HG02885 (cell line): ENCODE results near the gene TXN.

Source experiments
- ATAC-seq: cut with Tn5 transposase; IDR thresholded peaks from one replicate; pipeline ENCODE4 v1.9.1; 2021; ENCODE audit warnings: mild to moderate bottlenecking; ENCODE audit not compliant: unreplicated experiment, poor library complexity

TXN gene

DNA sequence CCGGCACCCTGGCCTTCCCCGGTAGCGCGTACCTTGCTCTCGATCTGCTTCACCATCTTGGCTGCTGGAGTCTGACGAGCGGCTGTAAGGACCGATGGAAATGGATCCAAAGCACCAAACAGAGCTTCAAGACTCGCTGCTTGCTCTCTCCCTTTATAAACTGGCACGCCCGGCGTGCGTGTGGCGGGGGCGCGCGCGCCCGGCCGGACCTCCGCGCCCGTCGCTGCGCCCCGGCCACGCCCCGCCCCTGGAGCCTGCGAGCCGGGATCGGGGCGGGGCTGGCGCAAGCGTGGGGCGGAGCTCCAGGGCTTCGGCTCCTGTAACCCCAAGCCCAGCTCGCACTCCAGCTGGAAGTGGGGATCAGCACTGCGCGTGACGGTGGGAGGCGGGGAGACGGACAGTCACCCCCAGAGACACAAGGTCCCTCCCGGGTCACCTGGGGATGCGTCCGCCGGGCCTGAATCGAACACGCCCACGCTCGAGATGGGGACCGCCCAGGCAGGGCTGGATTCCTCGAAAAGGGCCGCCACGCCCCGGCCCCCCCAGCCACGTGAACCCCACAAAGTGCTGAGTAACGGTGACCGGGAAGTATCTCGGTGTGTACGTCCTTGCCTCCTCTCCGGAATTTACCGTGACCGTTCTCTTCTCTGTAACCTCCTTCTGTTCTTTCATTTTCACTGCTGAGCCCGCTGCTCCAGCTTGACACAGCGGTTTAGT, at the start of gene TXN:
Gene TXN (minus strand): TSS at position 128 of the 717 bp plus-strand sequence. CDS start 72 bp downstream, at position 56.
- ATAC-seq = peak; percentile 76

DNA sequence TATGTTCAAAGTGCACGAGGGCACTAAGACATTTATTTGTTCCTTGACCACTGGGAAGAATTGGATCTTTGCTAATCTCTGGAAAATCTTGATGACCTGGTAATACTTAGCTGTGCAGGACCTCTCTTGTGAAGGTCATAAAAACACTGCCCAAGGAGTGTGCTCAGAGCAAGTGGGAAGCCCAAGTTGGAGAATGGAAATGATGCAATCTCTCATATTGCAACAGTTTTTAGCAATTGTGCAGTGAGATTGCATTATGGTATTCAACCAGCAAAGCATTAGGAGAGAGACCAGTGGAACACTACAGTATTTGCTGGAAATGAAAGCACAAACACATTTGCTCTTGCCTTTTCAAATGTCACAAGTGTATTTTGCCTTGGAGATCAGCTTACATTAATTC, 46.8 kb upstream of the TXN start:
- ATAC-seq = no peak

DNA sequence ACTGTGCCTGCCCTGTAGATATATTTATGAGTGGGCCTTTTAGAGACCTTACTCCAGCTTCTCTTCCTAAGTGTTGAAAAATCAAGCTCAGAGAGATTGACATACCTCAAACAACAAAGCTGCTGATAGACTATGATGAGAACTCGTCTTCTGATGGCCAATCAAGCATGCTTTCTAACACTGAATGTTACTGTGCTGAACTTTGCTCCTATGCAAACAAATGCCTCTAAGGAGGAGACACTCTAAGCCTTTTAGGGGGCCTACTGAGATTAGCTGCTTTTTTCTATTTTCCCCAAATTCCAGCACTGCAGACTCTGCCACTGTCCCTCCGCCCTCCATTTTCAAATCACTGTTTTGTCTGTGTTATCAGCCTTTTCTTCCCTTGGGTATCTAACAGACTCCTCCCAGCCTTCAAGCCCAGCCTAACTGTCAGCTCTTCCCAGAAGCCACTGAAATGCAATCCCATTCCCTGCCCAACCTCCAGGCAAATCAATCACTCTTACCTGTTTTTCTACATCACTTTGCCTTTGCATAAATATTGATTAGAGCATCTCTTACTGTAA, 41.8 kb upstream of the TXN start:
- no peak for ATAC-seq

DNA sequence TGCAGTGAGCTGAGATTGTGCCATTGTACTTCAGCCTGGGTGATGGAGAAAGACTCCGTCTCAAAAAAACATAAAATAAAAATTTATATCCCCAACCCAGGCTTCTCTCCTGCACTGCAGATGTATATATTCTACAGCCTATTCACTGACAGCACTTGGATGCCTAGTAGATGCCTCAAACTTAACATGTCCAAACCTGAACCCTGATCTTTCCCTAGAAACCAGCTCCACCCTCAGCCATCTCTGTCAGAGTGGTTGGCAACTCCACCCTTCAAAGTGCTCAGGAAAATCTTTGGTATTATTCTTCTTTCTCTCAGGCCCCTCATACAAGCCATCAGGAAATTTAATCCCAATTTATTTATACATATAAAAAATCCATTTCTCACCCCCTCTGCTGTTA, 36.9 kb upstream of the TXN start:
- ATAC-seq = no peak

DNA sequence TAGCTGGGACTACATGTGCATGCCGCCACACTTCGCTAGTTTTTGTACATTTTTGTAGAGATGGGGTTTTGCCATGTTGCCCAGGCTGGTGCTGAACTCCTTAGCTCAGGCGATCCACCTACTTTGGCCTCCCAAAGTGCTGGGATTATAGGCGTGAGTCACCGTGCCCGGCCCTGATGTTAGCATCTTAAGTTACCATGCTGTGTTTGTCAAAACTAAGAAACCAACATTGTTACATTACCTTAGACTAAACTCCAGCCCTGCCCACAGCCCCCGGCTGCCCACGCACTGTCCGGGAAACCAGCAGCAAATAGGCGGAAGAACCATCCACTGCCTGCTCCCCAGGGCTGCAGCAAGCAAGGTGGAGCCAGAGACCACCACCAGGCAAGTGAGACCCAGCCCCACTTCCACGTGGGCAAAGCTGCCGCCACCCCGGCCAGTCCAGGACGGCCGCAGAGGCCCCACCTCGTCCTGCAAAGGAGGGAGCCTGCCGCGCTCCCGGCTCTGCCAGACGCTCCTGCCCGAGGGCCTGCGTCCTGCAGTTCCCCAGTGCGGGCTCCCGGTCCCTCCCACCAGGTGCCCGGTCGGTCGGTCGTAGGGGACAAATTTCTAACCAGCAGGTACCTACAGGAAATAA, 35.7 kb upstream of the TXN start:
- ATAC-seq = no peak

DNA sequence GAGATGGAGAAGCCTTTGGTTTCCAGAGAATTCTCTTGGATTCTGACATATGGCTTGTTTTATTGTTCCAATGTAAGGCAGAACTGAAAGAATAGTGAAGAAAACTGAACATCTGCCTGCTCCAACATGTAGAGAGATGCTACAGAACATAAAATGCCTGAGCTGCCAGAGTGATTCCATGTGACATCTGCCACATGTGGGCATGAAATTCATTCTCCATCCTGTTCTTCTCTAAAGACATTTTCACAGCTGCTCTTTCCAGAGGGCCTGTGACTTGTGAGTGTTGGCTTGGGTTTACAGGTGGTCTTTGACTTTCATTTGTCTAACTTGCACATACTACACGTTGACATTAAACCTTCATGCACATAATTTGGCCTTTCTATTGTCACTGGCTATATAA, 33.7 kb upstream of the TXN start:
- no peak for ATAC-seq

DNA sequence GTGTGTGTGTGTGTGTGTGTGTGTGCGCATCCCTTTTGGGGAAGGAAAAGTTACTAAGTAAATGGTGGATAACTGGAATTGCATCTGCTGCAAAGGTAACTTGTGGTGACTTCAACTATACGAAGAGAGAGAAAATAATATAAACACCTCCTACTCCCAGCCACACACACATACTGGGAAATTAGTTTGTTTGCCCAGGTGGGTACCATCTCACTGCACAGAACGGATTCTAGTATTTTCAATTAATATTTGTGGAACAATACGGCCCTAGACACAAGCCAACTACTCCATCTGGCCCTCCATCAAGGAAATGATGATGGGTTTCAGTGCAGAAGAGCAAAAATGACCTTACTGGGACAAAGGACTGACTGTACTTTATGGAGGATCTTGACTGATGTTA, 32.2 kb upstream of the TXN start:
- ATAC-seq = no peak

DNA sequence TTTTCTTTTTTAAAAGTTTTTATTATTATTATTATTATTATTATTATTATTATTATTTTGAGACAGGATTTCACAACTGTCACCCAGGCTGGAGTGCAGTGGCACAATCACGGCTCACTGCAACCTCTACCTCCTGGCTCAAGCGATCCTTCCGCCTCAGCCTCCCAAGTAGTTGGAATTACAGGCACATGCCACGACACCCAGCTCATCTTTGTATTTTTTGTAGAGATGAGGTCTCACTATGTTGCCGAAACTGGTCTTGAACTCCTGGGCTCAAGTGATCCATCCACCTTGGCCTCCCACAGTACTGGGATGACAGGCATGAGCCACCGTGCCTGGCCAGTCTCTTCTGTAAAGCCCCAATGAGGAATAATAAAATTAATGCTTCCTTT, 31.0 kb upstream of the TXN start:
- ATAC-seq = no peak

DNA sequence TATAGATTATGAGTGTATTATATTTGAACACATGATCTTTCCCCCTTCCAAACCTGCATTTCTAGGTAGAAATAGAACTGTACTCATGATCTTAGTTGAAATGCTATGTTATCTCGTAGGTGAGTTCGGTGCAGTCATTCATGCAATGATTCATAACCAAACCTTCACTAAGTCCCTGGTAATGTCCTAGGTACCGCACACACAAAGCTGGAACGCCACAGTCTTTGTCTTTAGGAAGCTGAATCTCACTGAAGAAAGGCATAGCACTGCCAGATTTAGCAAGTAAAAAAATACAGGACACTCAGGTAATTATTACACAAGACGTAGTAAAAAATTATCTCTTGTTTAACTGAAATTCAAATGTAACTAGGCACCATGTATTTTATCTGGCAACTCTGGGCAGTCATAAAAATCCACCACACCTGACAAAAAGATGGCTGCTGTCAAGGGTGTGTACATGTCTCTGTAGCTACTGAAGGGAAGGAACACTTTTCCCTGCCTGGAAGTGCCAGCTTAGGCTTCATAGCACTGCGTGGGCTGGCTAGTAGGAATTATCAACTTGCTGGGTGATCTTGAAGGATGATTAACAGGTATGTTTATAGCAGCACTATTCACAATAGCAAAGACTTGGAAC, 28.0 kb upstream of the TXN start:
- ATAC-seq = no peak

DNA sequence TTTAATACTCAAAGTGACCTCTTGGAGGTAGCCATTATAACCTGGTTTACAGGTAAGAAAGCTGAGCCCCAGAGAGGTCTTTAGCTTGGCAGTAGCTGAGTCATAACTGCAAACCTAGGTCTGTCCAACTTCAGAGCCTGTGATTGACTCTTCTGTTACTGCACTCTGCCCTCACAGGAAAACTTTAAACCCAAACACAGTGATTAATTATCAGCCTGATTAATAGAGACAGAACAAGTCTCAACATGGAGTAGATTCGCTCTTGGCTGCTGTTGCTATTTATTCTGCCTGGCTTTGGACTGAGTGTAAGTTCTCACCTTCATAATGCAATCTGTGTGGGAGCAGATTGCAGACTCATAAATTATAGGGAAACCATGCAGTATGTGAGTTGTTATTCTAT, 27.4 kb upstream of the TXN start:
- no peak for ATAC-seq

DNA sequence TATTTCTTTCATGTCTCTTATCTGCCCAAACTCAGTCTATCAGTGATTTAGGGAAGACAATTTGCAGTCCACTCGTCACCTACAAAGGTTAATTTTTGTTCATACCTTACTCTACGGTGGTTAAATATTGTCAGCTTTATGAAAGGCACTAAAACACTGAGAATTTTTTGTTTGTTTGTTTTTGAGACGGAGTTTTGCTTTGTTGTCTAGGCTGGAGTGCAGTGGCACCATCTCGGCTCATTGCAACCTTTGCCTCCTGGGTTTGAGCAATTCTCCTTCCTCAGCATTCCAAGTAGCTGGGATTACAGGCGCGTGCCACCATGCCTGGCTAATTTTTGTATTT, 26.4 kb upstream of the TXN start:
- no peak for ATAC-seq

DNA sequence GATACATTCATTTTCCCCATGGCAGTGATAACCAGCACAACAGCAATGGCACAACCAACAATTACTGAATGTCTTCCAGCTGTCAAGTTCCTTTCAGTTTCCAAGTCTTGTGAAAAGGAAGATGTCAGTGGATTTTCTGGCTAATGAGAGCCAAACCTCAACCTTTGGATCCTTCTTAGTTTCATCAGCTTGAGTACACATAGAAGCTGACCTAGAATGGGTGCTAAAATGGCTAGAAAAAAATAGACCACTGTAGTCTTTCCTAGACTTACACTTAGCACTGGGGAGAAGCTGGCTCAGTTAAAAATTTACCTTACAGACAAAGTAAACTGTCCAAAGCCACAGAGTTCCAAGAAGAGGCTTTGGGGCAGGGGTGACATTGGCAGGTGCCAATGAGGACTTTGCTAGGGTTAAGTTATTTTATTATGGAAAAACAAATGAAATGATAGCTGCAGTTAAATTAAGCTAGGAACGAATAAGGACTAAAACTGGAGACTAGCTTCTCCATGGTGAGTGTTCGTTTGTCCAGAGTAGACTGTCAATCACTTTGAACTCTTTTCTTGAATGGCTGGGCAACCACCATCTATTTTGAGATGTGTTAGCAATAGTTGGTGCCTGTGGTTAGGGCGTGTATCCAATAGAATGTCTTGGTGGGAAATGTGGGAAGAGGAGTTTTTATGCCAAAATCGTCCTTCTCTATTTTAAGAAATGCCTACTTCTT, 25.9 kb upstream of the TXN start:
- no peak for ATAC-seq

DNA sequence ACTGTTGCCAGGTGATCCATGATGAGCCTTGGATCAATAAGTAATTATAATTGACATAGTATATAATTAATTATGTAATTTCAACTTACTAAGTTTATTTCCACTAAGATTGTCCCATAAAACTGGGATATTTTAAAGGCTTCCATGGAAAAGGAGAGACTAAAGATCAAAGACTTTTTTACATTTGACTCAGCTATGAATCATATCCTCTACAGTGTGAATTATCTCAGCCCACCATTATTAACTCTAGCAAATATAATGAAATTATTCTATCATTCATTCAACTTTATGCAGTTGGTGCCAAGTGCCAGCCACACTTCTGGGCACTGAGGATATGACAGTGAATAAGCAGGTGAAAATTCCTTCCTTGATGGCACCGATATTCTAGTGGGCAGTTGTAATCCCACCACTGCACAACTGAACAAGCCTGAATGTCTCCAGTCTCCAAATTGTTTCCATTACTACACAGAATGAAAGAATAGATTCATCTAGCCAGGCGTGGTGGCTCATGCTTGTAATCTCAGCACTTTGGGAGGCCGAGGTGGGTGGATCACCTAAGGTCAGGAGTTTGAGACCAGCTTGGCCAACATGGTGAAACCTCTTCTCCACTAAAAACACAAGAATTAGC, 21.9 kb upstream of the TXN start:
- no peak for ATAC-seq

DNA sequence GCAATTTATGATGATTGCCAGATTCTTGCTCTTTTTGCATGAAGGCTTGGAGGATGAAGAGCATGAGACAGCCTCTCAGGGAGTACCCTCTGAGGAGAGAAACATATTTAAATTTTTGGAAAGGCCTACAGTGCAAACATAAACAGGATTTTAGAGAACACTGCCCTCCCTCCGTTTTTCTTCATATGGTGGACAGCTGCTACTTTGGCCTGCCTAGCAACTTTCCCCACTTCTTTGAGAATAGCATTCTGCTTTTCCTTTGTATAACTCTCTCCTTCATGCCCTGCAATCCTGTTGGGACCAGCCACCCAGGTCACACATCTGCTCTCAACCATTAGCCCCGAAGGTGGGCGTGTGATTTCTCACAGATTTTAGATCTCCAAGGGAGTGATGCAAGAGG, 20.5 kb upstream of the TXN start:
- no peak for ATAC-seq

DNA sequence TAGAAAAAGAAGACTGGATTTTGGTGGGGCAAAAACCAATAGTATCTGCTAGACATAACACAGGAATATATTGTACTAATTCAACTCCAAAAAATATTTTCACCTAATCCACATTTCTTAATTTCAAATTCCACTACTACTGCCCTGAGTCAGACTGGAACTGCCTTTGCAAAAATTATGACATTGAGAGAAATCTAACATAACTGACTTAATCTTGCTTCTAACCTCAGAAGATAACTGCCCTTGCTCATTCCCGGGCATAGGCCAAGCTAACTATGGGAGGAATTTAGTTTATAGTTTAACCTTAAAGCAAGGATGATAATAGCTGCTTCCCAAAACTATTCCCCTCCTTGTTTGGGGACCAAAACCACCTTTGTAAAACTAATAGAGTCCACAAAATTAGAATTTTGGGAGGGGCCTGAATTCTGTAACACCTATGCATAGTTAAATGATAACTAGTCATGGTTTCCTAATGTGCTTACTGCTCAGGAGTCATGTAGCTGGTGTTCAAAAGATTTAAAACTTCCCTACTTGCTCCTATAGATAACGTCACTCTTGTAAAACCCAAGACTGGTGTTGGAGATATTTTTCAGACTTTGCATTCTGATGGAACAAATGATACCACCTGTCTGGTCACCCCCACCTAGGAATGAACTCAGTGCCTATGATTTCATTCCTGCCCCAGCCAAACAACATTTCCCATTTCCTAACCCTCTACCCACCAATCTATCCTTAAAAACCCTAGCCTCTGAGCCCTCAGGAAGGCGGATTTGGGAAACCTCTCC, 14.1 kb upstream of the TXN start:
- no peak for ATAC-seq

DNA sequence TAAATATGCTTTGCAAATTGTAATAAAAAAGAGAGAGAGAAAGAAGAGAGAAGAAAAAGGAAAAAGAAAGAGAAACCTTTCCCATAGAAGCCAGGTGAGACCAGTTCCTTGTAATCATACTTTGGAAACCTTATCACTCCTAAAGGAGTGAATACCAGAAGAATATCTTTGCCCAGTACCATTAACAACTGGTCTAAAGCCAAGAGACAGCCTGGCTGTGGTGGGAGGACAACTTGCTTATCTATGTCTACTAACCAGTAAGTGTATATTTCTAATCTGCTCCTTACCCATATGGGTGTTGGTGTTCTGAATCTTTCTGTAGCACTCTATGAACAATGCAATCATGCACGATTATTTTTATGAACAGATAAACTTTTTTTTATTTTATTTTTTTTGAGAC, 10.5 kb upstream of the TXN start:
- ATAC-seq = no peak

DNA sequence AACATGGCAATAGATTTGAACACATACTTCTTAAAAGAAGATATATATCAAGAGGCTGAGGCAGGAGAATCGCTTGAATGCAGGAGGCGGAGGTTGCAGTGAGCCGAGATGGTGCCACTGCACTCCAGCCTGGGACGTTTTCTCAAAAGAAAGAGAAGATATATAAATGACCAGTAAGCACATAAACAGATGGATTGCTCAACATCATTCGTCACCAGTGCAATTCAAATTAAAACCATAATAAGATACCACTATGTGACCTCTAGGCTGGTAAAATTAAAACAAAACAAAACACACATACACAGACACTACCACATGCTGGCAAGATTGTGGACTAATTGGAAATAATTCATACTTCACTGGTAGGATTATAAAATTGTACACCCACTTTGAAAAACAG, 5.3 kb upstream of the TXN start:
- ATAC-seq = no peak

DNA sequence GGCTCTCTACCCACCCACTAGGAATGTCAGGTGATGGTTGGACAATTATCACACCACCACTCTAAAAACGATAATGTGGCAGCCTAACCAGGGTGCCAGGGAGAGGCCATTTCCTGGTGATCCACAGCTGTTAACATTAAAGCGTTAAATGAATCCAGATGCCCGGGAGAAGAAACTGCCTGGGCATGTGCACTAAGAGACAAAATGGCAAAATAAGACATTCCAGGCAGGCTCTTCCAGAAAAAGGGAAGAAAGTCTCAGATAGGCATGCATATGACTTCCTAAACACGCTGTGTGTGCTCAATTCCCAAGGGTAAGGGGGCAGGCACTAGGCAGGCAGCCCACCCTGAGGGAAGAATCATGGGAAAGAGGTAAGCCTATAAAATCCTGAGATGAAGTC, 4.6 kb upstream of the TXN start:
- no peak for ATAC-seq

DNA sequence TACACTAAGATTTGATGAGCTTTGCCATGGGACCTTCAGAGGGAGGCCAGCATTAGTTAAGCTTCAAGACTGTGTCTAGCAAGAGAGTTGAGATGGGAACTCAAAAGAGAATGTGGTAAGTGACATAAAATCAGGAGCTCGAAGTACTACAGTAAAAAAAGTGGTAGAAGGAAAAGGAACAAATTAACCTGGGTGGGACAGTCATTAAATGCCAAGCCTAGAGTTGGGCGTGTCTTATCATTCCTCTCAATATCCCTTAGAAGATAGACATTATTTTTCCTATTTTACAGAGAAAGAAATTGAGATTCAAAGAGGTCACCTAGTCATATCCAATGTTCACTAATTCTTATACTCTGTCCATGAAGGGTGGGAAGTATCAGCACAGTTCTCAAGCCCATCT, 3.3 kb upstream of the TXN start:
- ATAC-seq = no peak

DNA sequence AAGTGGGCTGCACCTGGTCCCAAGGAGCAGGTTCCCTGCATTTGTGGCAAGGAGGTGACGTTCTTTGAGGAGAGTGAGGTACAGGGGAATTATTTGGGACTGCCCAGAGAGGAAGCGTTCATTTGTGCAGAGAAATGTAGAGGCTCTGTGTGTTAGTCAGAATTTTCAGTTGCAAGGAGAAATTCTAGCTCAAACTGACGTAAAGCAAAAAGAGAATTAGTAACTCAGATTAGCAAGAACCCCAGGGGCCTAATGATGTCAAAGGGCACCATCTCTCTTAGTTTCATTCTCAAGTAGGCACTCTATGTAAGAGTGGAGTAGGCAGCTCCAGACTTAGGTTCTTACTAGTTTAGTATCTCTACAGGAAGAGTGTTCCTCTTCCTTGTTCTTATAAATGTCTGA, 2.4 kb upstream of the TXN start:
- ATAC-seq = no peak
